NCI-H510A treated with DMSO at 0.1 percent for 48 hours (cell line): ENCODE results near the gene FHL1.
"Not testable (repeated sequence)": the region's sequence is repeated elsewhere in the genome, so short reads cannot be mapped to it uniquely, and the experiment has no call there.

ENCODE experiments used
- DNase-seq: peaks from one replicate; lab custom pipeline; 2025; lab: John Stamatoyannopoulos, UW

FHL1 gene

DNA sequence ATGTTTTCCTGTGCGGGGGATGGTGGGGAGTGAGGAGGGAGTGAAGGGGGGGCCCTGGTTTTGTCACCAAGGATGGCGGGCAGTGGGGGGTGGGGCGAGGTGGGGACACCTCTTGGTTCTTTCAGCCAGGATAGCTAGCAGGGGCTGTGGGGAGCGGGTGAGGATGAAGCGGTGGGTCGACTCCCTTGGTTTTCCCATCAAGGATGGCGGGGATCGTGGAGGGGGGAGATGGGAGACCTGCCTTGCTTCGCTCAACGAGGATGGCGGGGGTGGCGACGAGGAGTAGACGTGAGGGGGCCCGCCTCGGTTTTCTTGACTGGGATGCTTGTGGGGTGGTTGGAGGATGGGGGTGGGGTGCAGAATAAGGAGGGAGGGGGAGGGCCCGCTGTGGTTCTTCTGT is 643 bp downstream of the FHL1 start:
- no peak for DNase-seq

DNA sequence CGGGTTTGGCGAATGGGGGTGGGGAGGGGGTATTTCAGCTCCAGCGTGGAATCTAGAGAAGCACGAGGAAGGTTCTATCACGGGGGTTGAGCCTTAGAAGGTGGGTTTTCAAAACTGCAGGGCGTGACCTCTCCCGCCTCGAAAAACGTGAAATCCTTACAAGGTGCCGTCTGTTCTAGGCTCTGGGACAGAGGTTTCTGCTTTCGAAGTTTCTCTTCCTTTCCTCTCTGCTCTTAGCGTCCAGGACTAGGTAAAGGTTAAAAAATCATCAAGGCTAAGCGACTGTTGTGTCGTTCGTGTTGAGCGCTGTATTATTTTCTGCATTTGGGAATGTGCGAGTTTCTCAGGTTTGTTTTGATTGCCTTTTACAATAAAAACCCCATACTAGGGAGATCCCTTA is 1.1 kb downstream of the FHL1 start:
- DNase-seq: no peak

DNA sequence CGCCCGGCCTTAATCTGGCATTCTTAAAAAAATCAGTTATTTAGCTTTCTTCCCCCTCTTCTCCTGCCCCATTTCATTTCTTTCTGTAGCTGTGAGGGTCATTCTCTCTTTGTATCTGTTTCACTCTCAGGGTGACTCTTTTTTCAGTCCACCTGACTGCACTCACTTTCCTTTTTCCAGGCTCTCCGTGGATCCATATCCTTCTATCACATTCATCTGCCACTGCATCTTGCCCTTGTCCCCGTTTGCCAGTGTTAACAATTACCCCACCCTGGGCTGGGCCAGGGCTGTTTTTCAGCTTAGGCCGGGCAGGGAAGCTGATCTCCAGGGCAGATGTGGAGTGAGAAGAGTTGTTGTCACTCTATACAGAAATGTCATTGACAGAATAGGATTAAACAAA is 7.7 kb downstream of the FHL1 start:
- DNase-seq: no peak

DNA sequence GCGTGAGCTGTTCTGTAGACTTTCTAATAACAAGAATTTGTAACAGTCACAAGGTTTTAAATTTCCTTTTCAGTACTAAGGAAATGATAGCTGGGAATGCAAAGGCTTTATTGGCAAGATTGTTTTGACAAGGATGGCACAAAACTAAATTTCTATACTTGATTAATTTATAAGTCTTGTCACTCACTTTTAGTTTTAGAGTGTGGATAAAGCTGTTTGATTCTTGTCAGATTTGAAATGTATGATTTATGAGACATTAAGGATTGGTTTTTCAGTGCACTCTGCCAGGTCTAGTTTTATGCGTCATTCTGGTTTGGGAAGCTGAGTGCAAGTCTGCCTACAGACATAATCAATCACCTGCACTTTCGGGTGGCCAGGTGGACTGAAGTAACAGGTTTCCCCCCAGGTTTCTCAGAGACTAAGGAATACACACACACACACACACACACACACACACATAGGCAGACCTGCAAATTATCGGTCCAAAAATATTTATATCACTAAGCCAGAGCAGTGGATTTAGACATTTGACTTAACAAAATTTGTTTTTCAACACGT is 9.3 kb downstream of the FHL1 start:
- DNase-seq: no peak

DNA sequence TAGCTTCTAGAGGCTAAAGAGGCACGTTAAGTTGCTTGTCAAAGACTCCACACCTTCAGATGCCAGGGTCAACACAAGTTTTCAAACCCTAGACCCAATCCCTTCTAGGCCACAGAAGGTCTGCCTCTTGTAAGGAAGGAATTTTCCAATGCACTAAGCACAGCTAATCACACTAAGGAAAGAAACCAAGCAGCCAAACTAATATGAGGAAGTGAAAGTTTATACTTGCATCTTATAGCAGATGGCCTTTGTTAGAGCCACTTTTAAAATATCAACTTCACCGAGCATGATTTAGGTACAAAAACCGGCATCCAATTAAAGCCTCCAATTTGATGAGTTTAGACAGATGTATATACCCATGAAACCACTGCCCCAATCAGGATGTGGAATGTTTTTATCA is 9.9 kb downstream of the FHL1 start:
- DNase-seq: no peak

DNA sequence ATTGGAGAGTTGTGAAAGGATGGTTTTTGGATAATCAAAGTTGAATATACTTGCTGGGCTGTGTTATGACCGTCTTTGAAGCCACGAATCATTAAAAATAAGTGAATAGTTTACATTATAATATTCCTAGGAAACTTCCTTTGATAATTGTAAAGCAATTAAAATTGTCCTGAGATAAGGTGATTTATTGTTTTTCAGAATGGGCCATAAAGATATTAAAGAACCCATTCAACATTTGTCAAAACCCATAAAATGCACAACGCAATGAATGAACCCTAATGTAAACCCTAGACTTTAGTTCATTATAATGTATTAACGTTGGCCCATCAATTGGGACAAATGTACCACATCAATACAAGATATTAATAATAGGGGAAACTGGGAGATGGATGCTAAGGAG is 11.4 kb downstream of the FHL1 start:
- DNase-seq: no peak

DNA sequence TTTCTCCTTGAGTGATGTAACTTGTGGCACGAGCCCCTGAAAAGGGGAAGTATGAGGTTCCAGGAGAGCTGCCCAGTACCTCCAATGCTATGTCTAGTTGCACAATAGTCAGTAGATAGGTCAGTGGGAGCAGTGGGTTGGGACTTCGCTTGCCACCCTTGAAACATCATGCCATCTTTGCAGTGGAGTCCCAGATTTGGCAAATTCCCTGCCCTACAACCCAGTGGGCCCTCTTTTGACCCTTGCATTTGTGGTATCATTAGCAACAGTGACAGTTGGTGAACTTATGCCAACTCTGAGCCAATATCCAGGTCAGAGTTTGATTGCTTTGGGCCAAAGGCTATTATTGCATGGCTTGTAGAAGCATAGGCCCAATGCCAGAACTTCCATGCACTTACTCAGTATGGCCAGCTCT is 12.3 kb downstream of the FHL1 start:
- no peak for DNase-seq

DNA sequence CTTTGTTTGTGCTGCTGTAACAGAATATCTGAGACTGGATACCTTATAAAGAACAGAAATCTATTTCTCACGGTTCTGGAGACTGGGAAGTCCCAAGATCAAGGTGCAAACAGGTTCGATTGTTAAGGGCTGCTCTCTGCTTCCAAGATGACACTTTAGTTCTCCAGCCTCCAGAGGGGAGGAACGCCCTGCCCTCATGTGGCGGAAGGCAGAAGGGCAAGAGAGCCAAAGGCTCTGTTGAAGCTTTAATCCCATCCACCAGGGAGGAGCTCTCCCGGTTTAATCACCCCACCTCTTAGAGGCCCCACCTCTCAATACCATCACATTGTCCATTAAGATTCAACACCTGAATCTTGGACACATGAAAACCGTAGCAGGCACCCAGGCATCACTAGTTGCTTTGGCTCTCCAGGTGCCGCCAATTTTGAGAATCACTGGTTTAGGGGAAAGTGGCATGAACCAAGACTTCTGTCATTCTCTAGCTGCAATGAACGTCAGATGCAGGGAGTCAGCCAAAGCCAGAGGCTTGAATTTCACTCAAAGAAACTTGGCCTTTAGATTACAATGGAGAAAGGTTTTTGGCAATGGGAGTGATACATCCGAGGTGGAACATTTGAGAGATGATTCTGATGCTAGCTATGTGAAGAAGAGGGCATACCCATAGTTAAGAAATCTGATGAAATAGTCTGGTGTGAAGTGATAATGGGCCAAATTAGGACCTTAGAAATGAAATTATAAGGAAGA is 15.7 kb downstream of the FHL1 start:
- no peak for DNase-seq

DNA sequence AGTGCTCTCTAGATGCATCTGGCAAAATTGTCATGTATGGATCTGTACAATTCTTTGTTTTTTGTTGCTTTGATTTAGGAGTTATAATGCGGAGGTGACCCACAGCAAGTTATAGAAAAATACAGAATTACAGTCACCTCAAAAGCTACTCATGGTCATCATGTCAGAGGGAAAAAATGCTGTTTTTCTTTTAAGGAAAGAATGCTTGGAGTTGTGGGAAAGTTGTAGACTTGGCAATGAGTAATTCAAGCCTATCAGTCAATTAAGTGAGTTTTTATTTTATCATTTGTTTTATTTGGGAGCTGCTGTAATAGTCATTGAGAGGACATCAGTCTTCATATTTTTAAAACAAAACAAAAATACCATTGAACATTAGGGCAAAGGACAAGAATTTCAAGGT is 16.4 kb downstream of the FHL1 start:
- no peak for DNase-seq

DNA sequence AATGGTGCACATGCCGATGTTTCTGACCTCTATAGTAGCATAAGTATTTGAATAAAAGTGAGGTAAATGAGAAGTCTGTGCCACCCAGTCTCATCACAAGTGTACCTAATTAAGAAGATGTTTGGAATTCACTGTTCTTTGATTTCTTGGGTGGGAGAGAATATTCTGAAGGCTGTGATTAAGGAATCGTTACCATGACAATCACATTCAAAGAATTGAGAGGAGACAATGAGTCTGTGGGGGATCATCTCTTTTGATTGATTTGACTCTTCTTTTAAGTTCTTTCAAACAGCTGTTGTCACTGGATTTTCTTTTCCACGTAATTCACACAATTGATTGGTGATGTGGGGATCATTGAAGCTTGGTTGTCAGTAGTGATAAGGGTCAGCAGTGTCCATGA is 18.1 kb downstream of the FHL1 start:
- no peak for DNase-seq

DNA sequence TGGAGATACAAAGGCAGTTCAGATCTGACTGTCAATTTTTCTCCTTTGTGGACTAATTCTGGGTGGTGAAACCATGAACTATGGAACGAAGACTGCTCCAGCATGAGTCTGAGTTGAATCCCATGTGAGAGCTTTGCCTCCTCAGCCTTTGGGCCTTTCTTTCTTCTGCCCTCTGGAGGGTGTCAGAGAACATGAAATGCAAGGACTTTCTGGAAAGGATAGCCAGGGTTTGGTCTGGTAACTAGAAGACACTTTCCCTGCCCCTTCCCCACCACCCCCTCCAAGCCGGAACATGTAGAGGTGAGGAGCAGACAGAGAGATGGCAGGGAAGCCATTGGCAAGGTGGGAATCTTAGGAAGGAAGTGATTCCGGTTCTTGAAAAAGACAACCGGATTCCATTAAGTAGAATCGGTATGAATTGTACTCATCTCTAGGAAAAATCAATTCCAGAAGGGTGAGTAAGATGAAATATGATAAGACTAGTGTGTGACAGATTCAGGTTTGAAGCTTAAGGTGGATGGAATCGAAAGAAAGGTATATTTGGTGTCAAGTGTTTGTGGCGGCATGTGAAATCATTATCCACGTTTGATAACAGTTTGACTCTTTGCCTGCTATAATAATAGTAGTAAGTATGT is 19.0 kb downstream of the FHL1 start:
- no peak for DNase-seq

DNA sequence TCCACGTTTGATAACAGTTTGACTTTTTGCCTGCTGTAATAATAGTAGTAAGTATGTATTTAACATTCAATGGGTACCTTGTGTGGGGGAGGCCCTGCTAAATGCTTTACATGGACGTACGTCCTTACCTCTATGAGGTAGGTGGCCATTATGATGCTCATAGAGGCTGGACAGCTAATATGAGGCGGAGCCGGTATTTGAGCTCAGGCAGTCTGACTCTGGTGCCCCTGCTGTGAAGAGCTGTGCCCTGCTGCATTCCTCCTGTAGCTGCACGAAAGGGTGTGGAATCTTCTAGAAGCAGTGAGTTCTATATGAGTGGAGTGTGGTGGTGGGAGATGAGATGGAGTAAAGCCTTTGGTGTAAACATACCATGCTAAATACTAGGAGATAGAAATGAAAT is 20.7 kb downstream of the FHL1 start:
- DNase-seq: not testable (repeated sequence)

DNA sequence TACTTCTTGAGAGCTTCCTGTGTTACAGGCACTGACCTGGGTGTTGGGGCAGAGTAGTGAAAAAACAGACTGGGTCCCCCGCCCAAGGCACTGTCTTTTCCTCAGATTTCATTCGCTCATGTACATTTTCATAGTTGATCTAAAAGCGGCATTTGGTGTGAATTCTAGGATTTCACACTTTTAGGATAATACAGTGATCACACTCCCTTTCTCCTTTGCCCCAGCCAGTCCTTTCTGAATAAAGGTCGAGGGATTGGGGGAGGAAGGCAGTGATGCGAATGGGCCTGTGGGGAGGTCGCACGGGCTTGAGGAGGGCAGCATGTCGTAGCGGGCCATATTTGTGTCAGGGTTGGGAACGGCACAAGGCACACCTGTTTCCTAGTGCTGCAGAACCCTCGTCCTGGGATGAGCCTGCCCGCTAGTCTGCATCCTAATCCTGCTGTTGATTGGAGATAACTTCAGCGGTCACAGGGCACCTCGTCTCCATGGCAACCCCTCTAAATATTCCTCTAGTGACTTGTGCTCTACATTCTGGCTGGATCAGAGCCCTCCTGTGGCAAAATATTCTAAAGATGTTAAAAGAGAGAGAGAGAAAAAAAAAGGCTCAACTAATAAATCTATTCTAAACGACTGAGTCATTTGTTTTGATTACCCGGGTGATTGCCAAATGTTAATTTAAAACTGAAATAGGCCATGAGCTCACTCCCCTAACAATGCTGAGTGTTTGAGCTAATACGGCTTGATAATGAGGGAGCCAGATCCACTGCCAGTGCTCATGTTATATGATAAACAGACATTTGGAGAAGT is 21.8 kb downstream of the FHL1 start:
- no peak for DNase-seq

DNA sequence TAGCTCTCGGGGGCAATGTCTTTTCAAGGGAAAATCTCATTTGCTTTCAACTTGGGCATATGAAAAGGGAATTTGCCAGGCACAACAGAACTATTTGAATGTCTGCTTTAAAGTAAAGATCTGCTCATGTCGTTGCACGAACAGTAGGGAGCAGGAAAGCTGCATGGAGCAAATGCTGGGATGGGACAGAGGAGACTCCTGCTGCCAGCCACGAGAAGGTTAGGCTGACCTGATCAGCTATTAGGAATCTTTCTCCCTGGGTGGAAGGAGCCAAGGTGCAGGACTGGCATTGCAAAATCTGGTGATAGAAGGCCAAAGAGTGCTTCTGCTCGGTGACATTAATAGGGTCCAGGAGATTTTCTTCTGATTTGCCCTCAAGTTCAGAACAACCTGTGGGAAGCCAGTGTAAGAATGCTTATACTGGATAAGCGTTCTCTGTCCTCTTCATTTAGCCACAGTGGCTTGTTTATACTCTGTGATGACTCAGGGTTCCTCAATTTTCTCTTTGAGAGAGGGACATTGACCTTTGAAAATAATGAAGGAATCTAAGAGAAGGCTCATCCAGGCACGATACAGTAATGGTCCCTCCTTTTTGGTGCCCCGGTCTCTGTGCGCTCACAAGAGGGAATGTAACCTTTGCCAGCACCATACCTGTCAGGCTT is 22.9 kb downstream of the FHL1 start:
- DNase-seq: no peak

DNA sequence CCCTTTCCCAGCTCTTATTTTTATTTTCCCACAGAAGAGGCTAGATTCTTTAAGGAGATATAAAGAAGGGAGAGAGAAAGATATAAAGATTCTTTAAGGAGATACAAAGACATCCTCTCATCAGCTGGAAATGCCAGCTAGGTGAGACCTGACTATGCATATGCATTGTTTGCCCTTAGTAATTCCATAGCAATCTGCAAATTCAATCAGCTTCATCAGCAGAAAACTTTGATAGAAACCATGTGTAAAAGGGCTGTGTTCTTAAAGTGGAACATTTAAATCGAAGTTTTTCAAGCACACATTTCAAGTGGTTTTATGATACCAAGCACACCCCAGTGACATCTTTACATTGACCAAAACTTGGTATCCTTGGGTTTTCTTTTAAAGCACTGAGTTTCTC is 24.1 kb downstream of the FHL1 start:
- no peak for DNase-seq

DNA sequence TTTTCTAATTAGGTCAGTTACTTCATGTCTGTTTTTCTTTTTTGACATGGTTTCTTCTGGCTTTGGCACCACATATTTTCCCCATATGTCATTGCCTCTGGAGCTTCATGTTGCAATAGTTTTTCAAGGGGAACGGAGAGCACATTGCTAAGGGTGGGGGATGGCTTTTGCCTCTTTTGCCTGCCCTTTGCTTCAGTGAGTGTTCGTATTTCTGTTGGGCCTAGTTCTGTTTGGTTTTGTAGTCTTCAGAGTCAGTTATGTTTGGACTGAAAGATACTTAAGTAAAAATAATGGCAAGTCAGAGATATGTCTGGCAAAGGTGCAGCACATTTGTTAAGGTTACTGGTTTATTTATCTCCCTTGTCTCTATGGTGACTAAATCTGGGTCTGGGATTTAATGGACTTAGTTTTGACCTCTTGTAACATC is 29.1 kb downstream of the FHL1 start:
- no peak for DNase-seq

DNA sequence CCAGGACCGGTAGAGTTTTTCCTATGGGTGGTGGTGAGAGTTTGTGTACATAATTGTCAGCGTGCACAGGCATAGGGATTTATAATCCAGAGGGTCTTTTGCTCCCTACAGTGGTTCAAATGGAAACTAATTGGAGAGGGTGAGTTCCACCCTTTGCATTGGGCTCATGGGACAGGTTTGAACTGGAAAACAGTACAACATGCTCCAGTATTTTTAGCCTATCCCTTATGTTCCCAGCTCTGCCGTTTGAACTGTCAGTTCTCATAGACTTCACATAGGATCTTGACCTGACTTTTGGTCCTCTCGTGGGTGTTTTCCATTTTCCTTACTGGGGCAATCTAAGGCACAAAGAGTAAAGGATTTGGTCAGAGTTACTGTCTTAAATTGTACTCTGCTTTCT is 31.8 kb downstream of the FHL1 start:
- DNase-seq: no peak

DNA sequence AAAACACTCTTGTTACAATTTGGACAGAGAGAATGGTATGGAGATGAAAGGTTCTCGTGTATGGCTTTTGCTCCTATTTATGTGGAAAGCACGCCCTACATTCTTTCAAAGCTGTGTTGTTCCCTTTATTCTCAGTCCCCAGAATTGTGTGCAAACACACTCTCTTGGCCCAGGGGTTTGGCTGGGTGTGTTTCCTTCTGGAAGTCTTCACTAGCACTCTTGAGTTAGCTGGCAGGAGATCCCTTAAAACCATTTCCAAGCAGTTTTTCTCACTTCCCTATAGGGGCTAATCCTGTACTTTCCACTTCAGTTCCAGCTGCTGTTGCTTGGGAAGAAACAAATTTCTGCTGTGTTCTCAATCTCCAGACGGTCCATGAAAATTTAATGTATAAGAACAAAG is 35.1 kb downstream of the FHL1 start:
- DNase-seq: no peak

DNA sequence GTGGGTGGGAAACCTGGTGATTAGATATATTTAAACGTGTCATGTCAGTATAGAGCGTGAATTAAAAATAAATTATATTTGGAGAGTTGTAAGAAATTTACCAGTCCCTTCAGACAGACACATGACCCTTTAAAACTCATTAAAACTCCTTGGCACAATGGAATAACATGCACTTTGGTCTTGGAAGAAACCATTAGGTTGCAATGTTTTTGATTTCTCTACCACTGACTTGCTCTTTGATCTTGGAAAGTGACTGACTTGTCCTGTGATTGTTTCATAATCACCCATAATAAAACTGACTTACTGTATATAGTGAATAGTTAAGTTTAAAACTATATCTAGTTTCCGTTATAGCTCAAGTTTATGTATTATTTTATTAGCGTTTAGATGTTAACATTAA is 35.8 kb downstream of the FHL1 start:
- no peak for DNase-seq

DNA sequence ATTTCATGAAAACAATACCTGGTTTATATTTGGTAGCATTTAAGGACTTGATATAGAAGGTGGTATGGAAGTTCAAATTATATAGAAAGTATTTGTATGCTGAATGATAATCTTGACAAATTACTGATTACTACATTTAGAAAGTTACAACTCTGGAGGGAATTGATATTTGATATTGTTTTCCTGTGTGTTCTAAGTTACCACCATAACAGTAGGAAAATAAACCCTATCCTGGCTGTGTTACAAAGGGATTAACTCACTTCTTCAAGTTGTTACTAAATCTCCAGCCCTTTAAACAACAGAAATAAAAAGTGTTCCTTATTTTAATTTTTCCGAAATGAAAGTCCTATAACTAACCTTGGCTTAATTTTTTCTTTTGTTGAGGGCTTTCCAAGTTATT is 36.6 kb downstream of the FHL1 start:
- DNase-seq: no peak

DNA sequence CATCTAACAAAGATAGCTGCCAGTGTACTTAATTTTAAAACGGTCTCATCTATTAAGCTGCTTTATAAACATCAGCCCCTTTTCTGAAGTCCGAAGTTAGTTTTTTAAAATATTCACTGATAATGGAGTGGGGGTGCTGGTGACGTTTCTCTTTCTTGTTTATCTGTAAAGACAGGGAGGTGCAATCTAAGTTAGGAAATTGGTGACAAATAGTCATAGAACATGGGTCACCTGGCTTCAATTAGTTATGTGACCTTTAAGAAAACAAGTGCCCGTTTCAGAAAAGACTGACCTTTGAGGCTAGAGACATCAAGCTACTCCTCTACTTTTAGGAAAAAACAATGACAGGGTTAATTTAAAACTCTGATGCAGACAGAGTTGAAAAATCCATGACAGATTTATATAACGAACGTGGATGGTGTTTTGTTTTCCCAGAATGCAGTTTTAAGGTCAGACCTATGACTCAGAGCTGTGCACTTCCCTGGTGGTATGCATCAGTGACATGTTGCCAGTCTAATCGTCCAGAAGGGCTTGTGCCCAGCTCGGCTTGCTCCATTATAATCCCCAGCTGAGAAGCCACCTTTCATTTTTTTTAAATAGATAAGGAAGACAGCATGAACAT is 38.2 kb downstream of the FHL1 start:
- DNase-seq: no peak

DNA sequence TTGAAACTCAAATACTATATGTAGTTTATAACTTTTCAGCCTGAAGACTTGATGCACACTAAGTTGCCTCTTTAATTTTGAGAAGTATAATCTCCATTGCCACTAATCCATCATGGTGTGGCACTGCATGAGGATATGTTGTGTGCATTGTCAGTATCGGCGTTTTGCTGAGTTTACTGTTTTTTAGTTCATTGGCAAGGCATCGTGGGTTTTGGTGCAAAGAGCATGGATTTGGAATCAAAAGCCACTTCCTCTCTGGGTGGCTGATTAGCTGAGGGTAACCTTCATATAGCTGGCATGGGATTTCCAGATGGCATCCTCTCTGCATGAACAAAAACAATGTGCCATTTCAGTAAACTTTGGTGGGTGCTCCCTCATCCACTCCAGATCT is 38.7 kb downstream of the FHL1 start:
- DNase-seq: no peak
